ENCODE measurements around the gene CHRNA4.

Gene CHRNA4

DNA sequence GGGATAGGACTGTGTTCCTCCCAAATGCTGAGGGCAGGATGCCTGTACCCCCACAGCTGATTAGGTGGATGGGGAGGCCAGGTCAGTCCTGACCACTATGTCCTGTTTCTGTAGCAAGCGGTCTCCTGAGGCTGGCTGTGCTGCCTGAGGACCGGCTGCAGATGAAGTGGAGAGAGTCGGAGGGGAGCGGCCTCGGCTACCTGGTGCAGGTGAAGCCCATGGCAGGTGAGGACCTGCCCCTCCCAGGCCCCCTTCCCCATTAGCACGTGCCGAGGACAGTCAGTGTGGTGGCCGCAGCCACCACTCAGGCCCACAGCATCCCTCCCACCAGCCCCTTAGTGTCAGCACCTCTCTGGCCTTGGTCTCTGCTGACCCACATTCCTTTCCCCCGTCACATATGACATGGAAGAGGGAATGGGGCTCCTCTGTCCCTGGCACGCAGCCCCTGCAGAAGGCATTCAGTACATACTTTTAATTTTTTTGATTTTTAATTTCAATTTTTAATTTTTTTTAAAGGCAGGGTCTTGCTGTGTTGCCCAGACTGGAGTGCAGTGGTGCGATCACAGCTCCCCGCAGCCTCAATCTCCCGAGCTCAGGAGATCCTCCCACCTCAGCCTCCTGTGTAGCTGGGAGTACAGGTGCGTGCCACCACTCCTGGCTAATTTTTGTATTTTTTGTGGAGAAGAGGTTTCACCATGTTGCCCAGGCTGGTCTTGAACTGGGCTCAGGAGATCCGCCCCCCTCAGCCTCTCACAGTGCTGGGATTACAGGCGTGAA is 63.2 kb downstream of the CHRNA4 start:
- WGBS, 2 experiments (ENCODE audit: insufficient coverage in 2 of 2): 83 to 90% methylated on average over 10 to 13 of the region's 16 CpGs
- Histone ChIP-seq H3K4me3 (ENCODE audit: extremely low read depth, insufficient read depth, low read length, poor library complexity, severe bottlenecking) (no peak overlapping the region), H3K9me3 (ENCODE audit: control insufficient read depth, low read length) (no peaks in the 10 kb centered on the region), H3K4me1 (ENCODE audit: control insufficient read depth, insufficient read depth, low read length, poor library complexity, severe bottlenecking) (no peaks in the 10 kb centered on the region), H3K27ac (ENCODE audit: low read depth, low read length, severe bottlenecking) (no peak overlapping the region), H3K36me3 (ENCODE audit: control insufficient read depth, insufficient read depth, low read length) (no peaks in the 10 kb centered on the region)

DNA sequence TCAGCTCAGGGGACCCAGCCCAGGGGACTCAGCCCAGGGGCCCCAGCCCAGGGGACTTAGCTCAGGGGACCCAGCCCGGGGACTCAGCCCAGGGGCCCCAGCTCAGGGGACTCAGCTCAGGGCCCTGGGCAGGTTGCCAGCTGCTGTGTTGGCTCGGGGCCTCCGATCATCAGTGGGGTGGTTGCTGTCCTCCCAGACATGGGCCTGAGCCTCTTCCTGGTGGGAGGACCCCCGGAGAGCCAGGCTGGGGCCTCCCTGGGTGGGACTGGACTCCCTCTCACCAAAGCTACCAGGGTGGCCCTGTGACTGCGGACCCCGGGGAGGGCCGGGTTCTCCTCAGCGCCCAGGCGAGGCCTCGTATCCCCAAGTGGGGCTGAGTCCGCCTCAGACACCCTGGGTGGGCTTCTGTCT is 63.8 kb downstream of the CHRNA4 start:
- Histone ChIP-seq H3K27ac (ENCODE audit: low read depth, low read length, severe bottlenecking) (no peak overlapping the region), H3K36me3 (ENCODE audit: control insufficient read depth, insufficient read depth, low read length) (no peaks in the 10 kb centered on the region), H3K4me1 (ENCODE audit: control insufficient read depth, insufficient read depth, low read length, poor library complexity, severe bottlenecking) (no peaks in the 10 kb centered on the region), H3K9me3 (ENCODE audit: control insufficient read depth, low read length) (no peaks in the 10 kb centered on the region), H3K4me3 (ENCODE audit: extremely low read depth, insufficient read depth, low read length, poor library complexity, severe bottlenecking) (no peak overlapping the region)
- 94 to 96% methylated on average over 11 of the region's 11 CpGs for WGBS, 2 experiments (ENCODE audit: insufficient coverage in 2 of 2)

DNA sequence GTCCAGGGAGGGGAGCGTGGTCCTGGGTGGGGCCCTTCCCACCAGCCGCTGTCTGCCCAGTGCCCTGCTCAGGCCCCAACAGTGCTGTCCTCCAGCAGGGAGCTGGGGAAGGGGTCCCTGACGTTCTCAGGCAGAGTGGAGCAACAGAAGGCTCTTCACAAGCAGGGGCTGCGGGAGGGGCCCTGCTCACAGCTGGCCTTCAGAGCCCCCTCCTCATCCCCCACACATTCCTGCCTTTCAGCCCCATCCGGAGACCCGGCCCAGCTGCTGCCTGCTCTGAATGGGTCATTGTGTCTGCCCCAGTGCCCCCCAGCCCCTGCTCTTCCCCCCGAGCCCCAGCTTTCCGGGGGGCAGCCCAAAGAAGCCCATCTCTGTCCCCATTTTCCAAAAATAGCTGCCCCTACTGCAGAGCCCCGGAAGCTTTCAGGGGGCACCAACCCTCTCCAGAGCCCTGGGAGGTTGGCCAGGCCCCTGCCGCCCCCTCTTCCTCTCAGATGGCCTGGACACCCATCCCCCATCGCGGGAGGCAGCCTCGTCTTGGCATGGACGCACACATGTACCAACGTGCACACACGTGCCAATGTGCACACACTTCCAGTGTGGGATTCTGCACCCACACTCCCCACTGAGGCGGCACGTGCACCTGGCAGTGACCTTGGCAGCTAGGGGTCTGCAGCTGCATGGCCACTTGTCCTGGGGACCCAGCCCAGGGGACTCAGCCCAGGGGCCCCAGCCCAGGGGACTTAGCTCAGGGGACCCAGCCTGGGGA is 64.4 kb downstream of the CHRNA4 start:
- Histone ChIP-seq H3K9me3 (ENCODE audit: control insufficient read depth, low read length) (no peaks in the 10 kb centered on the region), H3K27ac (ENCODE audit: low read depth, low read length, severe bottlenecking) (no peak overlapping the region), H3K36me3 (ENCODE audit: control insufficient read depth, insufficient read depth, low read length) (no peaks in the 10 kb centered on the region), H3K4me3 (ENCODE audit: extremely low read depth, insufficient read depth, low read length, poor library complexity, severe bottlenecking) (no peak overlapping the region), H3K4me1 (ENCODE audit: control insufficient read depth, insufficient read depth, low read length, poor library complexity, severe bottlenecking) (no peaks in the 10 kb centered on the region)
- 64 to 78% methylated on average over 7 to 12 of the region's 18 CpGs for WGBS, 2 experiments (ENCODE audit: insufficient coverage in 2 of 2)

GRCh38 chr20:63295846-63296245 is 65.3 kb downstream of the CHRNA4 start:
- no peak overlapping the region for H3K27ac ChIP-seq (ENCODE audit: low read depth, low read length, severe bottlenecking)
- H3K9me3 ChIP-seq (ENCODE audit: control insufficient read depth, low read length): no peaks in the 10 kb centered on the region
- 58 to 65% methylated on average over 19 of the region's 20 CpGs for WGBS, 2 experiments (ENCODE audit: insufficient coverage in 2 of 2)
- no peaks in the 10 kb centered on the region for H3K36me3 ChIP-seq (ENCODE audit: control insufficient read depth, insufficient read depth, low read length)
- no peak overlapping the region for H3K4me3 ChIP-seq (ENCODE audit: extremely low read depth, insufficient read depth, low read length, poor library complexity, severe bottlenecking)
- no peaks in the 10 kb centered on the region for H3K4me1 ChIP-seq (ENCODE audit: control insufficient read depth, insufficient read depth, low read length, poor library complexity, severe bottlenecking)

DNA sequence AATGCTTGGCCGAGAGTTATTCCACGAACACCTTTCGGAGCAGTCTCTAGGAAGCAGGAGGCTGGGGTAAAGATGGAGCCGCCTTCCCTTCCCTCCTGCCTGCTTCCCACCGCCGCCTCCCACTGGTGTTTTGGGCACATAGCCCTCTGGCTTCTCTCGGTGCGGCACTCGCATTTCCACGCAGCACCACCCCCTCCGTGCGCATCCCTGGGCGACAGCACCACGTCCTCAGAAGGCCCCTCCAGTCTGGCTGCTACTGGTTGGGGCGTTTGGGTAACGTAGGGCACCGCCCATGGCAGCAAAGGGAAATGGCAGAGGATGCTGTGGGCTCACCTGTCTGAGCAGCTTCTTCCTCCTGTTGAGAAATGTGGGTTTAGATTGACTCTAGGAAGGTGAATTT is 65.7 kb downstream of the CHRNA4 start:
- Histone ChIP-seq H3K27ac (ENCODE audit: low read depth, low read length, severe bottlenecking) (no peak overlapping the region), H3K4me3 (ENCODE audit: extremely low read depth, insufficient read depth, low read length, poor library complexity, severe bottlenecking) (no peak overlapping the region), H3K4me1 (ENCODE audit: control insufficient read depth, insufficient read depth, low read length, poor library complexity, severe bottlenecking) (no peaks in the 10 kb centered on the region), H3K9me3 (ENCODE audit: control insufficient read depth, low read length) (no peaks in the 10 kb centered on the region), H3K36me3 (ENCODE audit: control insufficient read depth, insufficient read depth, low read length) (no peaks in the 10 kb centered on the region)
- WGBS, 2 experiments (ENCODE audit: insufficient coverage in 2 of 2): 52 to 54% methylated on average over 11 to 13 of the region's 17 CpGs

DNA sequence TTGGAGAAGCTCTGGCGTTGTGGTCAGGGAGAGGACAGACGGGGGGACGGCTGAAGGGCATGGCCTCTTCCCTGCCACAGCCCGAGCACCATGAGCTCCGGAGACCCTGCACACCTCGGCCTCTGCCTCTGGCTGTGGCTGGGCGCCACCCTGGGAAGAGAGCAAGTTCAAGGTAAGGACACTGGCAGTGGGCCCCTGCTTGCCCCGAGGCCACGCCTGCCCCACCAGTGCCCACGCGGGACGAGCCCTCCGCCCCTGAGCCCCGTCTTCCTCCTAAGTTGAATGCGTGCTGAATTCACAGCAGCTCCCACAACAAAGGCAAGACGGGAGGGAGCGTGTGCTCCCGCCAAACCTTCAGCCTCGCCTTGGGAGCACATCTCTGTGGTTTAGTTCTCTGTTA is 66.1 kb downstream of the CHRNA4 start:
- no peak overlapping the region for H3K4me3 ChIP-seq (ENCODE audit: extremely low read depth, insufficient read depth, low read length, poor library complexity, severe bottlenecking)
- no peaks in the 10 kb centered on the region for H3K9me3 ChIP-seq (ENCODE audit: control insufficient read depth, low read length)
- no peak overlapping the region for H3K27ac ChIP-seq (ENCODE audit: low read depth, low read length, severe bottlenecking)
- no peaks in the 10 kb centered on the region for H3K4me1 ChIP-seq (ENCODE audit: control insufficient read depth, insufficient read depth, low read length, poor library complexity, severe bottlenecking)
- WGBS, 2 experiments (ENCODE audit: insufficient coverage in 2 of 2): 77 to 79% methylated on average over 18 to 19 of the region's 19 CpGs
- no peaks in the 10 kb centered on the region for H3K36me3 ChIP-seq (ENCODE audit: control insufficient read depth, insufficient read depth, low read length)

DNA sequence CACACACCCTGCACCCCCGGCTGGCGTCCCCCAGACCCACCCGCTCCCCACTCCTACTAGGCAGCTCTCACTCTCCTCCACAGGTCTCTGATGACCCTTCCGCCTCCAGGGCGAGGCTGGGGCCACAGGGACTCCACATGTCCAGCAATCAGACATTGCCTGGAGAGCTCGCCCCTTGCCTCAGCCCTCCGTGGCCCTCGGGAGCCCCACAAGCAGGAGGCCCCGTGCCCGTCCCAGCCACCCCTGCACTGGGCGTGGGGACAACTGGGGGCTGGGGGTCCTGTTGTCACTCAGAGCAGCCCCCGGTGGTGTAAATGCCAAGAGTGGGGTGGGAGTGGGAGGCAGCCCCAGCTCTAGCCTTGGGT is 66.6 kb downstream of the CHRNA4 start:
- Histone ChIP-seq H3K4me3 (ENCODE audit: extremely low read depth, insufficient read depth, low read length, poor library complexity, severe bottlenecking) (no peak overlapping the region), H3K4me1 (ENCODE audit: control insufficient read depth, insufficient read depth, low read length, poor library complexity, severe bottlenecking) (no peaks in the 10 kb centered on the region), H3K36me3 (ENCODE audit: control insufficient read depth, insufficient read depth, low read length) (no peaks in the 10 kb centered on the region), H3K9me3 (ENCODE audit: control insufficient read depth, low read length) (no peaks in the 10 kb centered on the region), H3K27ac (ENCODE audit: low read depth, low read length, severe bottlenecking) (no peak overlapping the region)
- 91 to 93% methylated on average over 9 to 12 of the region's 12 CpGs for WGBS, 2 experiments (ENCODE audit: insufficient coverage in 2 of 2)

DNA sequence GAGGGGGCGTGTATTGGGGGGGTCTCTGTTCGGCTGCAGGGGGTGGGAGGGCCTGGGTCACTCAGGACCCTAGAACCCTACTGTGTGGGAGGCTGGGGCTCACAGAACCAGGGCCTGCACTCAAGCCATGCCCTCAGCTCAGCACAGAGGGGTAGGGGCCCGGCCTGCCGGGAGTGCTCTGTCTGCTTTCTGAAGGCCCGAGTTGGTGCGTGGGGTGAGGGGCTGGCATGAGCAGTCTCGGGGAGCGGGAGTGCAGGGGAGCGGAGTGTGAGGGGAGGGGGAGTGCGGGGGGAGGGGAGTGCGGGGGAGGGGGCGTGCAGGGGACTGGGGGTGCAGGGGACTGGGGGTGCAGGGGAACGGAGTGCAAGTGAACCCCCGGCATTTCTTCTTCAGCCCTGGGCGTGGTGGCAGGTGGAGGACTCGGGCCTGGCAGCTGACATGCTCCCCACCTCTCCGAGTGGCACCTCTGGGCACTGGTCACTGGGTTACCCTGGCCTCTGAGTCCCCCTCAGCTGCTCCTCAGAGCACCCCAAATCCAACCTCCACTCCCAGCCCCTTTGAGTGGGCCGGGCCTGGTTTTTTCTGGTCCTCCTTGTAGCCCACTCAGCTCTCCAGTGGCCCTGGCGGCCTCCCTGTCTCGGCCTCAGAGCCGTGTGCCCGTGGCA is 67.1 kb downstream of the CHRNA4 start:
- H3K4me3 ChIP-seq (ENCODE audit: extremely low read depth, insufficient read depth, low read length, poor library complexity, severe bottlenecking): no peak overlapping the region
- 91 to 95% methylated on average over 8 to 10 of the region's 22 CpGs for WGBS, 2 experiments (ENCODE audit: insufficient coverage in 2 of 2)
- no peak overlapping the region for H3K27ac ChIP-seq (ENCODE audit: low read depth, low read length, severe bottlenecking)
- no peaks in the 10 kb centered on the region for H3K9me3 ChIP-seq (ENCODE audit: control insufficient read depth, low read length)
- peaks cover 2% of the 10 kb centered on the region for H3K36me3 ChIP-seq (ENCODE audit: control insufficient read depth, insufficient read depth, low read length)
- no peaks in the 10 kb centered on the region for H3K4me1 ChIP-seq (ENCODE audit: control insufficient read depth, insufficient read depth, low read length, poor library complexity, severe bottlenecking)

- Histone ChIP-seq H3K4me3 (ENCODE audit: extremely low read depth, insufficient read depth, low read length, poor library complexity, severe bottlenecking) (no peak overlapping the region), H3K4me1 (ENCODE audit: control insufficient read depth, insufficient read depth, low read length, poor library complexity, severe bottlenecking) (no peaks in the 10 kb centered on the region), H3K27ac (ENCODE audit: low read depth, low read length, severe bottlenecking) (no peak overlapping the region), H3K9me3 (ENCODE audit: control insufficient read depth, low read length) (no peaks in the 10 kb centered on the region), H3K36me3 (ENCODE audit: control insufficient read depth, insufficient read depth, low read length) (peaks cover 8% of the 10 kb centered on the region)
- 85 to 88% methylated on average over 4 to 5 of the region's 11 CpGs for WGBS, 2 experiments (ENCODE audit: insufficient coverage in 2 of 2)
Measured at GRCh38 chr20:63293456-63293855, 67.7 kb downstream of the CHRNA4 start.

Data from mesodermal cell (in vitro differentiated cells).